ENCODE measurements around the gene YPEL2.

GRCh38 chr17:59432657-59433056 lies 101.2 kb downstream of the YPEL2 start:
- TF ChIP-seq, protein P1, sequence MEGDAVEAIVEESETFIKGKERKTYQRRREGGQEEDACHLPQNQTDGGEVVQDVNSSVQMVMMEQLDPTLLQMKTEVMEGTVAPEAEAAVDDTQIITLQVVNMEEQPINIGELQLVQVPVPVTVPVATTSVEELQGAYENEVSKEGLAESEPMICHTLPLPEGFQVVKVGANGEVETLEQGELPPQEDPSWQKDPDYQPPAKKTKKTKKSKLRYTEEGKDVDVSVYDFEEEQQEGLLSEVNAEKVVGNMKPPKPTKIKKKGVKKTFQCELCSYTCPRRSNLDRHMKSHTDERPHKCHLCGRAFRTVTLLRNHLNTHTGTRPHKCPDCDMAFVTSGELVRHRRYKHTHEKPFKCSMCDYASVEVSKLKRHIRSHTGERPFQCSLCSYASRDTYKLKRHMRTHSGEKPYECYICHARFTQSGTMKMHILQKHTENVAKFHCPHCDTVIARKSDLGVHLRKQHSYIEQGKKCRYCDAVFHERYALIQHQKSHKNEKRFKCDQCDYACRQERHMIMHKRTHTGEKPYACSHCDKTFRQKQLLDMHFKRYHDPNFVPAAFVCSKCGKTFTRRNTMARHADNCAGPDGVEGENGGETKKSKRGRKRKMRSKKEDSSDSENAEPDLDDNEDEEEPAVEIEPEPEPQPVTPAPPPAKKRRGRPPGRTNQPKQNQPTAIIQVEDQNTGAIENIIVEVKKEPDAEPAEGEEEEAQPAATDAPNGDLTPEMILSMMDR (IDR thresholded peaks at IDR 0.05) = no peak
- no peak for TF ChIP-seq EP300 (IDR thresholded peaks at IDR 0.05)
